Hepatocyte (in vitro differentiated cells): Measurements from ENCODE around the gene PATE2.

ENCODE experiments used
- EZH2 ChIP-seq: fragments of 200-600 bp; sonication (generic); IDR thresholded peaks from 2 replicates; pipeline ENCODE4 v1.6.1; 2016; ENCODE audit warnings: antibody characterized with exemption, mild to moderate bottlenecking, borderline replicate concordance
- EZH2phosphoT487 ChIP-seq: fragments of 200-600 bp; sonication (generic); IDR thresholded peaks from one replicate; pipeline ENCODE4 v1.6.1; 2018; ENCODE audit warnings: antibody characterized with exemption, mild to moderate bottlenecking, low read depth, moderate library complexity; ENCODE audit not compliant: unreplicated experiment, severe bottlenecking
- TF ChIP-seq, protein P1 (sequence below): fragments of 200-600 bp; sonication (generic); IDR thresholded peaks from 2 replicates; pipeline ENCODE4 v1.5.1; 2016; ENCODE audit warnings: antibody characterized with exemption, mild to moderate bottlenecking; ENCODE audit not compliant: poor library complexity

DNA sequence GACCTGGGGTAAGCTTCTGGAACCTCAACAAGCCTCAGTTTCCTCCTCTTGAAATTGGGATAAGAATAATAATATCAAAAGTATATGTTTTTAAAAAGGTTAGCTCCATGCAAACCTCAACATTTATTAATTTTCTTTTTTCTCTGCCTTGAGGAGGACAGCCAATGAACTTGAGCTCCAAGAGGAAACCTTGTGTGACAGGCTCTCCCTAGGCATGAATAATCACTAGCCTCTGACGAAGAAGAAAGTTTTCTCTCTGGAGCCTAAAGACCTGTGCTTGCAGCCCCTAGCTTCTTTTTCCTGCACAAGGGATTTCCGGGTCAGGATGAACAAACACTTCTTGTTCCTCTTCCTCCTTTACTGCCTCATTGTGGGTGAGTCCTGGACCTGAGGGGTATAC lies 9.2 kb upstream of the PATE2 start, which contains the start of gene PATE3:
- TF ChIP-seq, protein P1, sequence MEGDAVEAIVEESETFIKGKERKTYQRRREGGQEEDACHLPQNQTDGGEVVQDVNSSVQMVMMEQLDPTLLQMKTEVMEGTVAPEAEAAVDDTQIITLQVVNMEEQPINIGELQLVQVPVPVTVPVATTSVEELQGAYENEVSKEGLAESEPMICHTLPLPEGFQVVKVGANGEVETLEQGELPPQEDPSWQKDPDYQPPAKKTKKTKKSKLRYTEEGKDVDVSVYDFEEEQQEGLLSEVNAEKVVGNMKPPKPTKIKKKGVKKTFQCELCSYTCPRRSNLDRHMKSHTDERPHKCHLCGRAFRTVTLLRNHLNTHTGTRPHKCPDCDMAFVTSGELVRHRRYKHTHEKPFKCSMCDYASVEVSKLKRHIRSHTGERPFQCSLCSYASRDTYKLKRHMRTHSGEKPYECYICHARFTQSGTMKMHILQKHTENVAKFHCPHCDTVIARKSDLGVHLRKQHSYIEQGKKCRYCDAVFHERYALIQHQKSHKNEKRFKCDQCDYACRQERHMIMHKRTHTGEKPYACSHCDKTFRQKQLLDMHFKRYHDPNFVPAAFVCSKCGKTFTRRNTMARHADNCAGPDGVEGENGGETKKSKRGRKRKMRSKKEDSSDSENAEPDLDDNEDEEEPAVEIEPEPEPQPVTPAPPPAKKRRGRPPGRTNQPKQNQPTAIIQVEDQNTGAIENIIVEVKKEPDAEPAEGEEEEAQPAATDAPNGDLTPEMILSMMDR: no peak
- no peak for TF ChIP-seq EZH2
- no peak for TF ChIP-seq EZH2phosphoT487
